Esophagus squamous epithelium (tissue), 5 donors: ENCODE results near the gene ADCK1. TPM values are rescaled to one million over a fixed set of nuclear protein-coding genes. Genes with fewer than 3 reads are reported as not detected.
A peak's percentile ranks its signal among the peaks of the same experiment; 100 is the strongest.
"Not testable (repeated sequence)": the region's sequence is repeated elsewhere in the genome, so short reads cannot be mapped to it uniquely, and the experiment has no call there.

Experiments
- DNase-seq: peaks from one replicate; lab custom pipeline; 2025; lab: John Stamatoyannopoulos, UW
- H3K27ac ChIP-seq, 4 donors: fragments of 200-600 bp; sonication (generic); one replicate each; pipeline ENCODE4 v1.5.1; 2016 to 2019; ENCODE audit warnings: mild to moderate bottlenecking in 1 of 4
- H3K27me3 ChIP-seq, 4 donors: fragments of 200-600 bp; sonication (generic); 1 replicate in 3 of 4; 2 replicates in 1 of 4; pipeline versions ENCODE4 v1.5.1 to v1.6.0; 2017 to 2021; ENCODE audit warnings: antibody characterized with exemption in 1 of 4
- H3K36me3 ChIP-seq, 3 donors: fragments of 200-600 bp; sonication (generic); one replicate each; pipeline ENCODE4 v1.5.1; 2016 to 2019
- H3K4me1 ChIP-seq, 3 donors: fragments of 200-600 bp; sonication (generic); one replicate each; pipeline ENCODE4 v1.5.1; 2017 to 2019
- H3K4me3 ChIP-seq, 4 donors: fragments of 200-600 bp; sonication (generic); 1 replicate in 3 of 4; 2 replicates in 1 of 4; pipeline ENCODE4 v1.5.1; 2016 to 2019; ENCODE audit warnings: mild to moderate bottlenecking in 2 of 4, moderate library complexity in 1 of 4
- H3K9me3 ChIP-seq, 3 donors: fragments of 200-600 bp; sonication (generic); one replicate each; pipeline ENCODE4 v1.5.1; 2016 to 2019
- CTCF ChIP-seq, 6 experiments: fragments of 450-650 bp in 4 of 6; fragments of 200-600 bp in 2 of 6; sonication (generic) in 2 of 6; IDR thresholded peaks; one replicate each; pipeline ENCODE4 v1.5.1; 2016 to 2019; ENCODE audit warnings: antibody characterized with exemption in 6 of 6, mild to moderate bottlenecking in 4 of 6, moderate library complexity in 4 of 6
- POLR2A ChIP-seq, 4 donors: fragments of 450-650 bp; IDR thresholded peaks; one replicate each; pipeline ENCODE4 v1.6.1; 2017; ENCODE audit warnings: antibody characterized with exemption in 4 of 4, mild to moderate bottlenecking in 4 of 4, moderate library complexity in 3 of 4
- WGBS, 2 donors: methylation state at CpG; one replicate each; pipeline ENCODE4 v1.1.5; 2018; 5-methylcytosine and 5-hydroxymethylcytosine counted together
- intact Hi-C: fragments of 100-400 bp; cut with DNase I; formaldehyde crosslinking; loops from one replicate; pipeline ENCODE4 v1.15.0; 2022
- total RNA-seq, 4 donors: library from RNA; depleted of rRNA; stranded (reverse); fragments of >200 nt; gene quantifications; one replicate each; pipeline ENCODE4 v1.1.0, GENCODE V29; 2016
- donor health status: DM: yes; HTN: yes; CAD: no.

ADCK1 gene
- total RNA-seq, 4 donors from 2014 or later: 3.6 to 5.4 (median 4.4) TPM

- 42 to 46% methylated on average over 4 of the region's 4 CpGs for WGBS, 2 donors
- no peaks in the 10 kb centered on the region for H3K4me1 ChIP-seq
- no peak overlapping the region for H3K4me3 ChIP-seq
- no peak for DNase-seq
- H3K27me3 ChIP-seq: peaks cover 0 to 18% (median 0%) of the 10 kb centered on the region in 4 donors
- H3K9me3 ChIP-seq: no peaks in the 10 kb centered on the region
- intact Hi-C loops: no loop called here
- TF ChIP-seq POLR2A (IDR thresholded peaks at IDR 0.05) (no peak), CTCF (IDR thresholded peaks at IDR 0.05) (no peak)
- H3K27ac ChIP-seq: no peak overlapping the region
- H3K36me3 ChIP-seq: no peaks in the 10 kb centered on the region
These were observed 13.8 kb upstream of the ADCK1 start for GRCh38 chr14:77786148-77786547.

GRCh38 chr14:77790566-77791224 lies 9.2 kb upstream of the ADCK1 start:
- Histone ChIP-seq H3K9me3 (no peaks in the 10 kb centered on the region), H3K27ac (no peak overlapping the region), H3K4me3 (no peak overlapping the region), H3K4me1 (peaks cover 0 to 3% (median 0%) of the 10 kb centered on the region in 3 donors), H3K36me3 (no peaks in the 10 kb centered on the region), H3K27me3 (peaks cover 0 to 29% (median 0%) of the 10 kb centered on the region in 4 donors)
- intact Hi-C loops: no loop called here
- TF ChIP-seq POLR2A (IDR thresholded peaks at IDR 0.05) (no peak), CTCF (IDR thresholded peaks at IDR 0.05) (no peak)
- no peak for DNase-seq
- WGBS, 2 donors: 39 to 88% methylated on average over 3 to 6 of the region's 6 CpGs

GRCh38 chr14:77791225-77791600 lies 8.7 kb upstream of the ADCK1 start:
- peaks cover 0 to 8% (median 2%) of the 10 kb centered on the region in 3 donors for H3K4me1 ChIP-seq
- intact Hi-C loops: no loop called here
- no peaks in the 10 kb centered on the region for H3K36me3 ChIP-seq
- peaks cover 0 to 29% (median 0%) of the 10 kb centered on the region in 4 donors for H3K27me3 ChIP-seq
- H3K4me3 ChIP-seq: no peak overlapping the region
- TF ChIP-seq POLR2A (IDR thresholded peaks at IDR 0.05): no peak
- no peak for TF ChIP-seq CTCF (IDR thresholded peaks at IDR 0.05)
- DNase-seq: no peak
- H3K9me3 ChIP-seq: no peaks in the 10 kb centered on the region
- 29 to 30% methylated on average over 1 of the region's 1 CpG for WGBS, 2 donors
- H3K27ac ChIP-seq: no peak overlapping the region

- WGBS, 2 donors: 71 to 100% methylated on average over 1 to 3 of the region's 3 CpGs
- H3K4me1 ChIP-seq, H3K36me3 ChIP-seq, intact Hi-C loops, H3K4me3 ChIP-seq, H3K27ac ChIP-seq, H3K9me3 ChIP-seq, DNase-seq: not testable (repeated sequence)
- peaks cover 0 to 29% (median 0%) of the 10 kb centered on the region in 4 donors for H3K27me3 ChIP-seq
These were observed 6.7 kb upstream of the ADCK1 start for GRCh38 chr14:77793255-77793654.

- no peak for DNase-seq
- intact Hi-C loops: no loop called here
- H3K4me1 ChIP-seq: peaks cover 0 to 11% (median 5%) of the 10 kb centered on the region in 3 donors
- H3K9me3 ChIP-seq: no peaks in the 10 kb centered on the region
- H3K27me3 ChIP-seq: peaks cover 0 to 29% (median 0%) of the 10 kb centered on the region in 4 donors
- H3K27ac ChIP-seq: no peak overlapping the region
- H3K4me3 ChIP-seq: no peak overlapping the region
- H3K36me3 ChIP-seq: no peaks in the 10 kb centered on the region
- 70 to 76% methylated on average over 4 of the region's 4 CpGs for WGBS, 2 donors
- no peak for TF ChIP-seq POLR2A (IDR thresholded peaks at IDR 0.05)
- TF ChIP-seq CTCF (IDR thresholded peaks at IDR 0.05): no peak
These were observed 5.6 kb upstream of the ADCK1 start for GRCh38 chr14:77794357-77794756.

- Histone ChIP-seq H3K4me3 (peak overlapping the region; percentile 63 to 97 (median 84)), H3K4me1 (peaks cover 0 to 24% (median 5%) of the 10 kb centered on the region in 3 donors), H3K27ac (peak overlapping the region in 3 of 4 donors; percentile 82 to 91 (median 86))
- intact Hi-C loops, H3K27me3 ChIP-seq, H3K9me3 ChIP-seq, H3K36me3 ChIP-seq, DNase-seq: not testable (repeated sequence)
- 73 to 75% methylated on average over 13 of the region's 13 CpGs for WGBS, 2 donors
These were observed 453 bp upstream of the ADCK1 start for GRCh38 chr14:77799456-77799855.
